Measurements from ENCODE around the gene TMEM200C.

GRCh38 chr18:5876891-5877290, 18.4 kb downstream of the TMEM200C start:
- no peak for TF ChIP-seq CTCF (IDR thresholded peaks at IDR 0.05)
- no peak for TF ChIP-seq POLR2A (IDR thresholded peaks at IDR 0.05)

All from heart left ventricle (tissue), 13 donors.